Neural cell (in vitro differentiated cells): ENCODE measurements around the gene LMNA.

ENCODE experiments used
- MXI1 ChIP-seq: fragments of 450-650 bp; conservative IDR thresholded peaks from 2 replicates; pipeline ENCODE4 v1.6.1; 2014; ENCODE audit warnings: antibody characterized with exemption, mild to moderate bottlenecking; ENCODE audit not compliant: poor library complexity, severe bottlenecking
- TF ChIP-seq, protein P1 (sequence below): fragments of 450-650 bp; IDR thresholded peaks from 2 replicates; pipeline ENCODE4 v1.5.1; 2014; ENCODE audit warnings: antibody characterized with exemption, mild to moderate bottlenecking, moderate library complexity; ENCODE audit not compliant: poor library complexity, severe bottlenecking

DNA sequence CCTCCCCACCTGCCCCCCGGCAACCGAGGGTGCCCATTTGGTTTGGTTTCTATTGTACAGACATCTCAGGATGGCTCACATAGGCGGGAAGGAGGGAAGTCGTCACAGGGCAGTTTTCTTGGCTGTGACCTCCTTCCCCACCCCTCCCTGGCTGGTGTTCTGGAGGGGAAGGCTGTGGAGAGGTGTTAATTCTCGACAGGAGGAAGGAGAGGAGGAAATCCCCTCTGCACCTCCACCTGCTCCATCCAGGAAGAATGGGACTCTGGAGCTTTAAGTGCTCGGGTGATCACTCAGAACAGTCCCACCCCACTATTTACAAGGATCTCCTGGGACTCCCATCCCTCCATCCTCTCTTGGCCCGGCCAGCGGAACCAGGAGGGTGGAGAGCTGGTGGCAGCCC, 39.9 kb upstream of the LMNA start:
- TF ChIP-seq, protein P1, sequence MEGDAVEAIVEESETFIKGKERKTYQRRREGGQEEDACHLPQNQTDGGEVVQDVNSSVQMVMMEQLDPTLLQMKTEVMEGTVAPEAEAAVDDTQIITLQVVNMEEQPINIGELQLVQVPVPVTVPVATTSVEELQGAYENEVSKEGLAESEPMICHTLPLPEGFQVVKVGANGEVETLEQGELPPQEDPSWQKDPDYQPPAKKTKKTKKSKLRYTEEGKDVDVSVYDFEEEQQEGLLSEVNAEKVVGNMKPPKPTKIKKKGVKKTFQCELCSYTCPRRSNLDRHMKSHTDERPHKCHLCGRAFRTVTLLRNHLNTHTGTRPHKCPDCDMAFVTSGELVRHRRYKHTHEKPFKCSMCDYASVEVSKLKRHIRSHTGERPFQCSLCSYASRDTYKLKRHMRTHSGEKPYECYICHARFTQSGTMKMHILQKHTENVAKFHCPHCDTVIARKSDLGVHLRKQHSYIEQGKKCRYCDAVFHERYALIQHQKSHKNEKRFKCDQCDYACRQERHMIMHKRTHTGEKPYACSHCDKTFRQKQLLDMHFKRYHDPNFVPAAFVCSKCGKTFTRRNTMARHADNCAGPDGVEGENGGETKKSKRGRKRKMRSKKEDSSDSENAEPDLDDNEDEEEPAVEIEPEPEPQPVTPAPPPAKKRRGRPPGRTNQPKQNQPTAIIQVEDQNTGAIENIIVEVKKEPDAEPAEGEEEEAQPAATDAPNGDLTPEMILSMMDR, result no peak
- TF ChIP-seq MXI1, result no peak
